Central memory CD8-positive, alpha-beta T cell (primary cell): ENCODE data around the gene HSP90AA1.
"Not testable (repeated sequence)": the region's sequence is repeated elsewhere in the genome, so short reads cannot be mapped to it uniquely, and the experiment has no call there.

Experiments
- ATAC-seq: fragments of 150-1000 bp; cut with Tn5 transposase; replicated peaks from 2 replicates; pipeline ENCODE4 v1.10.0; 2022; ENCODE audit warnings: mild to moderate bottlenecking, moderate FRiP score, moderate number of reproducible peaks; ENCODE audit not compliant: poor library complexity, severe bottlenecking; ENCODE audit errors: extremely low read depth
- DNase-seq, 2 donors: peaks; one replicate each; pipeline ENCODE4 v3.0.0; 2021; ENCODE audit warnings: low spot score in 2 of 2
- H3K27ac Mint-ChIP-seq: one replicate; pipeline ENCODE4 v1.8.0; 2022; ENCODE audit warnings: low read depth, mild to moderate bottlenecking, moderate library complexity, mixed read lengths
- H3K27me3 Mint-ChIP-seq: one replicate; pipeline ENCODE4 v1.8.0; 2022; ENCODE audit warnings: mixed read lengths
- H3K36me3 Mint-ChIP-seq: one replicate; pipeline ENCODE4 v1.8.0; 2022; ENCODE audit warnings: mild to moderate bottlenecking, moderate library complexity, mixed read lengths; ENCODE audit not compliant: insufficient read depth
- H3K4me1 Mint-ChIP-seq: one replicate; pipeline ENCODE4 v1.8.0; 2022; ENCODE audit warnings: mixed read lengths
- H3K4me3 Mint-ChIP-seq: one replicate; pipeline ENCODE4 v1.8.0; 2022; ENCODE audit warnings: mild to moderate bottlenecking, moderate library complexity, mixed read lengths
- H3K9me3 Mint-ChIP-seq: one replicate; pipeline ENCODE4 v1.8.0; 2022; ENCODE audit warnings: mixed read lengths

Gene HSP90AA1

GRCh38 chr14:102078361-102078791 is 8.5 kb downstream of the HSP90AA1 start:
- peaks cover 54% of the 10 kb centered on the region for H3K36me3 Mint-ChIP-seq
- DNase-seq, H3K27me3 Mint-ChIP-seq, H3K9me3 Mint-ChIP-seq, H3K4me3 Mint-ChIP-seq, ATAC-seq: not testable (repeated sequence)
- H3K27ac Mint-ChIP-seq: peak overlapping the region; percentile 50
- peaks cover 25% of the 10 kb centered on the region for H3K4me1 Mint-ChIP-seq

DNA sequence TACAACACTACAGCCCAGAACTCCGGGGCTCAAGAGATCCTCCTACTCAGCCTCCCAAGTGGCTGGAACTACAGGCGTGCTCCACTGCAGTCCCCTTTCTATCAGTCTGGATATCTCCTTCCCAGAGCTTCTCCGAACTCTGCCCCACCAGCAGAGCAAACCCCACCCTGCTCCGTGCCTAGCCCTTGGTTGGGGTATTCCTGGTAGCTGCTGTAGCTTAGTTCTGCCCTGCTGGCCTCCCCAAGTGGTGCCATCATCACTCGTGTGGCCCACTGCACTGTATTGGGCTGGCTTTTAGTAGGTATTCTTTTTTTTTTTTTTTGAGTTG is 9.5 kb downstream of the HSP90AA1 start:
- H3K27ac Mint-ChIP-seq: no peak overlapping the region
- peaks cover 16% of the 10 kb centered on the region for H3K4me1 Mint-ChIP-seq
- no peaks in the 10 kb centered on the region for H3K9me3 Mint-ChIP-seq
- ATAC-seq: no peak
- peaks cover 43% of the 10 kb centered on the region for H3K36me3 Mint-ChIP-seq
- H3K4me3 Mint-ChIP-seq: no peak overlapping the region
- H3K27me3 Mint-ChIP-seq: no peaks in the 10 kb centered on the region
- DNase-seq: no peak

GRCh38 chr14:102075155-102075554 is 11.7 kb downstream of the HSP90AA1 start:
- Mint-ChIP-seq H3K4me1 (peaks cover 10% of the 10 kb centered on the region), H3K4me3 (no peak overlapping the region), H3K27me3 (no peaks in the 10 kb centered on the region), H3K27ac (no peak overlapping the region), H3K9me3 (no peaks in the 10 kb centered on the region), H3K36me3 (peaks cover 22% of the 10 kb centered on the region)
- DNase-seq (no peak), ATAC-seq (no peak)

- ATAC-seq: no peak
- H3K4me3 Mint-ChIP-seq: no peak overlapping the region
- H3K27ac Mint-ChIP-seq: no peak overlapping the region
- no peak for DNase-seq
- peaks cover 16% of the 10 kb centered on the region for H3K4me1 Mint-ChIP-seq
- H3K36me3 Mint-ChIP-seq: peaks cover 15% of the 10 kb centered on the region
- no peaks in the 10 kb centered on the region for H3K9me3 Mint-ChIP-seq
- H3K27me3 Mint-ChIP-seq: no peaks in the 10 kb centered on the region
Observed at GRCh38 chr14:102074415-102074964, 12.4 kb downstream of the HSP90AA1 start.

GRCh38 chr14:102071283-102071998 is 15.4 kb downstream of the HSP90AA1 start:
- Mint-ChIP-seq H3K4me1 (peaks cover 19% of the 10 kb centered on the region), H3K9me3 (no peaks in the 10 kb centered on the region), H3K36me3 (no peaks in the 10 kb centered on the region), H3K4me3 (peak overlapping the region; percentile 0), H3K27me3 (no peaks in the 10 kb centered on the region), H3K27ac (peak overlapping the region; percentile 60)
- ATAC-seq (peak; percentile 38), DNase-seq (no peak)

- Mint-ChIP-seq H3K27me3 (no peaks in the 10 kb centered on the region), H3K4me3 (no peak overlapping the region), H3K27ac (no peak overlapping the region), H3K36me3 (no peaks in the 10 kb centered on the region), H3K4me1 (peaks cover 11% of the 10 kb centered on the region), H3K9me3 (no peaks in the 10 kb centered on the region)
- DNase-seq (no peak), ATAC-seq (no peak)
Observed at GRCh38 chr14:102066041-102066451, 20.8 kb downstream of the HSP90AA1 start.

DNA sequence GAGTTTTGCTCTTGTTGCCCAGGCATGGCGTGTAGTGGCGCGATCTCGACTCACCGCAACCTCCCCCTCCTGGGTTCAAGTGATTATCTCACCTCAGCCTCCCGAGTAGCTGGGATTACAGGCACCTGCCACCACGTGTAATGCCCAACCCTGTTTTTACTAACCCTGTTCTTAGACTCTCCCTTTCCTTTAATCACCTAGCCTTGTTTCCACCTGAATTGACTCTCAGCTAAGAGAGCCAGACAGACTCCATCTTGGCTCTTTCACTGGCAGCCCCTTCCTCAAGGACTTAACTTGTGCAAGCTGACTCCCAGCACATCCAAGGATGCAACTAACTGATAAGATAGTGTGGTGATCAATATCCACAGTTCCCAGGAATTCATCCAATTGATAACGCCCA is 22.3 kb downstream of the HSP90AA1 start:
- H3K9me3 Mint-ChIP-seq, H3K36me3 Mint-ChIP-seq, H3K27ac Mint-ChIP-seq, ATAC-seq, H3K4me1 Mint-ChIP-seq, DNase-seq, H3K27me3 Mint-ChIP-seq, H3K4me3 Mint-ChIP-seq: not testable (repeated sequence)

GRCh38 chr14:102063808-102064429 is 22.9 kb downstream of the HSP90AA1 start:
- Mint-ChIP-seq H3K4me3 (no peak overlapping the region), H3K27me3 (no peaks in the 10 kb centered on the region), H3K27ac (no peak overlapping the region), H3K4me1 (peaks cover 5% of the 10 kb centered on the region), H3K36me3 (no peaks in the 10 kb centered on the region), H3K9me3 (no peaks in the 10 kb centered on the region)
- no peak for ATAC-seq
- DNase-seq: no peak

GRCh38 chr14:102063109-102063807 is 23.6 kb downstream of the HSP90AA1 start:
- ATAC-seq (peak; percentile 80), DNase-seq (peak; percentile 27 to 60)
- Mint-ChIP-seq H3K4me1 (peaks cover 8% of the 10 kb centered on the region), H3K27ac (no peak overlapping the region), H3K36me3 (no peaks in the 10 kb centered on the region), H3K4me3 (no peak overlapping the region), H3K9me3 (no peaks in the 10 kb centered on the region), H3K27me3 (no peaks in the 10 kb centered on the region)

DNA sequence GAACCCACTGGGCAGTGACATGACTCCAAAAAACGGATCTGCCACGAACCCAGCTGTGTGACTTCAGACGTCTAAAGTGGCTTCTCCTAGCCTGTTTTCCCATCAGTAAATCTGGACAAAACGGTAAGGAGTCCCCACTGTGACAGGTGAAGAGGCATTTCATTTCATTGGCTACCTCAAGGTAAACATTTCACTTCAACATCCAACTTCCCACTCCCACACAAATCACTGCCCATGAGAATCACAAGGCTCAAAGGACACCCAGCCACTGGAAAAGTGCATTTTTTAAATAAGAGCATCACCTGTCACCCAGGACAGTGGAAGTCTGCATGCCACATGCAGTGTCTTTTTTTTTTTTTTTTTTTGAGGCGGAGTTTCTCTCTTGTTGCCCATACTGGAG is 27.9 kb downstream of the HSP90AA1 start:
- Mint-ChIP-seq H3K4me3 (peak overlapping the region; percentile 27), H3K9me3 (no peaks in the 10 kb centered on the region)

DNA sequence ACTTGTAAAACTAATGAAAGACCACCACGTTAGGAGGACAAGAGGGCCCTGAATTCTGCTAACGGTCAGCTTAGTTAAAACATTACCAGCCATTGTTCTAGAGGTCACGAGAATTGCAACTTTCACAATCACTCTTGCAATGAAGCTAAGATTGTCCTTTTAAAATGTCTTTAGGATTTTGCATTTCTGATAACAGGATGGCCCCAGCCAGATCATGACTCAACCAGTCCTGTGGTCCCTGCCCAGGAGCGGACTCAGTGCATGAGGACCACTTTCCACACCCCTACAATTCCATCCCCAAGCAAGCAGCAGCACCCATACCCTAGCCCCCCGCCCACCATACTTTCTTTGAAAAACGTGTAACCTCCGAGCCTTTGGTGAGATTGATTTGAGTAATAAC is 28.7 kb downstream of the HSP90AA1 start:
- no peak overlapping the region for H3K27ac Mint-ChIP-seq
- no peaks in the 10 kb centered on the region for H3K9me3 Mint-ChIP-seq
- peak overlapping the region; percentile 71 for H3K4me3 Mint-ChIP-seq

More for the DNA sequence above, 27.9 kb downstream of the HSP90AA1 start:
- ATAC-seq (no peak), DNase-seq (no peak)
- peaks cover 13% of the 10 kb centered on the region for H3K36me3 Mint-ChIP-seq
- no peak overlapping the region for H3K27ac Mint-ChIP-seq
- H3K4me1 Mint-ChIP-seq: peaks cover 31% of the 10 kb centered on the region
- no peaks in the 10 kb centered on the region for H3K27me3 Mint-ChIP-seq

GRCh38 chr14:102057480-102058114 is 29.2 kb downstream of the HSP90AA1 start:
- Mint-ChIP-seq H3K4me1 (peaks cover 31% of the 10 kb centered on the region), H3K27ac (peak overlapping the region; percentile 22), H3K9me3 (no peaks in the 10 kb centered on the region)

More for the DNA sequence above, 28.7 kb downstream of the HSP90AA1 start:
- Mint-ChIP-seq H3K36me3 (peaks cover 14% of the 10 kb centered on the region), H3K4me1 (peaks cover 31% of the 10 kb centered on the region), H3K27me3 (no peaks in the 10 kb centered on the region)
- DNase-seq (no peak), ATAC-seq (peak; percentile 12)

More at GRCh38 chr14:102057480-102058114, 29.2 kb downstream of the HSP90AA1 start:
- Mint-ChIP-seq H3K4me3 (peak overlapping the region; percentile 71), H3K36me3 (peaks cover 14% of the 10 kb centered on the region), H3K27me3 (no peaks in the 10 kb centered on the region)
- peak; percentile 90 for ATAC-seq
- peak in 1 of 2 donors; percentile 20 for DNase-seq
